H4 (cell line): Measurements from ENCODE around the gene MEX3A. TPM values are rescaled to one million over a fixed set of nuclear protein-coding genes. Genes with fewer than 3 reads are reported as not detected.
"Not testable (repeated sequence)": the region's sequence is repeated elsewhere in the genome, so short reads cannot be mapped to it uniquely, and the experiment has no call there.

Experiments used
- DNase-seq: peaks from one replicate; pipeline ENCODE4 v3.0.0-alpha.2; 2015; ENCODE audit warnings: low spot score
- total RNA-seq: library from RNA; depleted of rRNA; stranded (reverse); fragments of >200 nt; shearing (Covaris generic); gene quantifications from 2 replicates; pipeline ENCODE4 v1.2.3, GENCODE V29; 2014; rRNA removed

The MEX3A gene, protein sequence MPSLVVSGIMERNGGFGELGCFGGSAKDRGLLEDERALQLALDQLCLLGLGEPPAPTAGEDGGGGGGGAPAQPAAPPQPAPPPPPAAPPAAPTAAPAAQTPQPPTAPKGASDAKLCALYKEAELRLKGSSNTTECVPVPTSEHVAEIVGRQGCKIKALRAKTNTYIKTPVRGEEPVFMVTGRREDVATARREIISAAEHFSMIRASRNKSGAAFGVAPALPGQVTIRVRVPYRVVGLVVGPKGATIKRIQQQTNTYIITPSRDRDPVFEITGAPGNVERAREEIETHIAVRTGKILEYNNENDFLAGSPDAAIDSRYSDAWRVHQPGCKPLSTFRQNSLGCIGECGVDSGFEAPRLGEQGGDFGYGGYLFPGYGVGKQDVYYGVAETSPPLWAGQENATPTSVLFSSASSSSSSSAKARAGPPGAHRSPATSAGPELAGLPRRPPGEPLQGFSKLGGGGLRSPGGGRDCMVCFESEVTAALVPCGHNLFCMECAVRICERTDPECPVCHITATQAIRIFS
- total RNA-seq: 2.8 and 4.5 TPM in 2 replicates

DNA sequence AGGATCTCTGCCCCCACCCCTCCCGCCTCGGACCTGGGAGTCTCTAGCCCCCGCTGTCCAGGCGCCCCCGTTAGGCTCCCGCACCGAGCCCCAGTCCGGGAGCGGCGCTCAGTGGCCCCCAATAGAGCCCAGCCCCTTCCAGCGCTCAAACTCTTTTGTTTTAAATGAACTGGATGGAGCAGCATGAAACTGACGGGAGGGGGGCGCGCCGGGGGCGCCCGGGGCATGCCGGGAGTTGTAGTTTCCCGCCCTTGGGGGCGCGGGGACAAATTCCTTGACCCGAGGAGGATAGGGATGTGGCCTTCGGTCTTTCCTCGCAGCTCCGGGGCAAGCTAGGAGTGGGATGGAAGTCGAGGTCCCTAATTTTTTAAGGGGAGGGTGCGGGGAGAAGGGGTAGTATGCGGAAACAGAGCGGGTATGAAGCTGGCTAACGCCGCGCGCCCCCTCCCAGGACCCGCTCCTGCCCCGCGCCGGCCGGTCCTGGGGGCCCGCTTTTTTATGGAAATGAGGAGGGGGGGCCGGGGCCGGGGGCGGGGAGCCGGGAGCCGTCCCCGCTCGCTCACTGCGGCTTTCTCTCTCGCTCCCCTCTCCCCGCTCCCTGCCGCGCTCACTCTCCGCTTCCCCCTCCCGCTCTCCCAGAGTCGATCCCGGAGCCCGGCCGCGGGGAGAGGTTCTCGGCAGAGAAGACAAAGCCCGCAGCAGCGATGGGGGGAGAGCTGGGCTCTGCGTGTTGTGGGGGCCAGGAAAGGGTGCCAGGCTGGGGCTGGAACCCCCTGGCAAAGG, at the start of gene MEX3A:
Gene MEX3A, minus strand, starts transcription at position 157 of the 783 bp plus-strand sequence. CDS start 467 bp downstream, outside the sequence.
- DNase-seq: peak; percentile 42

DNA sequence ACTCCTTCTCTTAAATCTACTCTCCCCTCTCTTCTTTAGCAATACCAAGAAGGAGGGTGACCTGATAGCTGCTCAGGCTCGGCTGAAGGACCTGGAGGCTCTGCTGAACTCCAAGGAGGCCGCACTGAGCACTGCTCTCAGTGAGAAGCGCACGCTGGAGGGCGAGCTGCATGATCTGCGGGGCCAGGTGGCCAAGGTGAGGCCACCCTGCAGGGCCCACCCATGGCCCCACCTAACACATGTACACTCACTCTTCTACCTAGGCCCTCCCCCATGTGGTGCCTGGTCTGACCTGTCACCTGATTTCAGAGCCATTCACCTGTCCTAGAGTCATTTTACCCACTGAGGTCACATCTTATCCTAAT, 48.3 kb upstream of the MEX3A start:
- DNase-seq: no peak

DNA sequence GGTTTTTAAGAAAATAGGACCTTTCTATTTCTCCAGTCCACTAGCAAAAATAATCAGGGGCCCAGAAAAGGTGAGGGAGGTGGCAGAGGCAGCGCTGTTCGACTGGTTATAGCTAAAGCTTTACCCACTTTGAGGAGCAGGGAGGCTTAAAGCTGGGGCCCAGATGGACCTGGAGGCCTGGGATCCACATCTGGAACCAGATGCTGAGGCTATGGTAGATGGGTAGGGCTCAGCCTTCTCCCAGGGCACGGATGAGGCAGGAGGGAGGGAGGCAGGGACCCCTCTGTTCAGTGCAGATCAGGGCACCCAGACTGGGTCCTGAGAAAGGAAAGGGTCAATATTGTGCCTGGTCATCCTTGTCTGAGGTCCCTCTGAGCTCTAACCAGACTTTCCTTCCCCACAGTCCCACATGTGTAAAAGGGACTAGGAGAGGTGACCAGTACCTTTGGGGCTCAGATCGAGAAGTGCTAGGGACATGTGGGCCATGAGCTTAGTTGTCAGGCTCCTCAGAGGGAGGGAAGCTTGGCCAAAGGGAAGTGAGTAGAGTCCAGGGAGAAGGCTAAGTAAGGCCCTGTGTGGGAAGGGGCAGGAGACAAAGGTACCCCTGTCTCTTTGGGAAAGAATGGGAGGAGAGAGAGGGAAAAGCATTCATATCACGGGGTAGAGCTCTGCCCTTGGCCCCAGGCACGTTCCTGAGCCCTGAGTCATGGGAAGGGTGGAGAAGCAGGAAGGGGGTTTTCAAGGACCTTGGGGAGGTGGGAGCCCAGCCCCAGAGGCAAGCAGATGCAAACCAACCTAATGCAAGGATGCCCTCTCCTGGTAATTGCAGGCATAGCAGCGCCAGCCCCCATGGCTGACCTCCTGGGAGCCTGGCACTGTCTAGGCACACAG, 47.7 kb upstream of the MEX3A start:
- DNase-seq: peak; percentile 97

DNA sequence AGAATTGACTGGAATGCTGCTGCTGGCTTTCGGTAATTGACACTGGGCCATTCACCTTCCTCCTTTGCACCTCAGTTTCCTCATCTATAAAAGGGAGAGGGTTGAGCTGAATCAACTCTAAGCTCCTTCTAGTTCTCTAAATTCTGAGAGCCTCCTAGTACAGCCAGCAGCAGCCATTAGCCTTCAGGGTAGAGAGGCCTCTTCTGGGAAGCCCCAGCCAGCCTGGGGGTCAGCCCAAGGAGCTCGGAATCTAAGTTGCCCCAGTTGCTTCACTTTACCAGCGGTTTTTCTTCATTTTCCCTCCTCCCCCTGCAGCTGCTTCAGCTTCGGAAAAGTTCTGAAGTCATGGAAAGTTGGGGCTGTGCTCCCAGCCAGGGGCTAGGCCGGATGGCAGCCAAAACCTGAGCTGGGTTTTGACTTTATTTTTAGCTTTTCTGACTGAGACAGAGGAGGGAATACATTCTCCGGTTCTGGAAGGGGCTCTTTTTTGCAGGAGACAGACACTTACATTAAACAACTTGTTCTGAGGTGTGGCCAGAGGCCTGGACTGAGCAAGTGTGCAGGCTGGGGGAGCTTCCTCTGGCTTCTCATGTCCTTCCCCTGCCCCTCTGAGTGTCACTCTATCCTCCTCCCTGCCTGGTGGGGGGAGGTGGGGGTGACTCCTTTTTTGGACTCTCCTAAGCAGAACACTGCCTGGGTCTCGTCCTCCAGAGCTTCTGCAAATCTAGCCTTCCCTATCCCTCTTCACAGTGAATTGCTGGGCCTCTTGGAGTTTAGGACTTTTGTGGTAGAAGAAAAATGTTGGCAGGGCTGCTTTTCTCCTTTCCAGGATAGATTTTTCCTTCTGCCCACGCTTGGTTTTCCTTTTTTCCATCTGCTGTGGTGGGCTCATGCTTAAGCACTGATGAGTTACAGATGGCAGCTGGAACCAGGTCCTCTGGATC, 46.7 kb upstream of the MEX3A start:
- DNase-seq: peak; percentile 48

DNA sequence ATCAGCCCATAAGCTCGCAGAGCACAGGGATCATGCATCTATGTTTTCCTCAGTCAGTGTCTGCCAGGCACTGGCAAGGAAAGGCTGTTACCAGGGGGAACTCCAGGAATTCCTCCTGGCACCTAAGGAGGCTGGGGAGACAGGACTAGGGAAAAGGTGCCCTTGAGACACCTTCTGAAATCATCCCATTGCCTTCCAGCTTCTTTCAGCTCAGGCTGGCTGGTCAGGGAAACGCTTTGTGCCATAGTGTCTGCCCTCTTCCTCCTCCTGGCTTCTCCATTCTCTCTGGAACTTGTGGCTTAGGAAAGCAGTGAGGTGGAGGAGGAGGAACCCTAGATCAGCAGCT, 46.0 kb upstream of the MEX3A start:
- no peak for DNase-seq

DNA sequence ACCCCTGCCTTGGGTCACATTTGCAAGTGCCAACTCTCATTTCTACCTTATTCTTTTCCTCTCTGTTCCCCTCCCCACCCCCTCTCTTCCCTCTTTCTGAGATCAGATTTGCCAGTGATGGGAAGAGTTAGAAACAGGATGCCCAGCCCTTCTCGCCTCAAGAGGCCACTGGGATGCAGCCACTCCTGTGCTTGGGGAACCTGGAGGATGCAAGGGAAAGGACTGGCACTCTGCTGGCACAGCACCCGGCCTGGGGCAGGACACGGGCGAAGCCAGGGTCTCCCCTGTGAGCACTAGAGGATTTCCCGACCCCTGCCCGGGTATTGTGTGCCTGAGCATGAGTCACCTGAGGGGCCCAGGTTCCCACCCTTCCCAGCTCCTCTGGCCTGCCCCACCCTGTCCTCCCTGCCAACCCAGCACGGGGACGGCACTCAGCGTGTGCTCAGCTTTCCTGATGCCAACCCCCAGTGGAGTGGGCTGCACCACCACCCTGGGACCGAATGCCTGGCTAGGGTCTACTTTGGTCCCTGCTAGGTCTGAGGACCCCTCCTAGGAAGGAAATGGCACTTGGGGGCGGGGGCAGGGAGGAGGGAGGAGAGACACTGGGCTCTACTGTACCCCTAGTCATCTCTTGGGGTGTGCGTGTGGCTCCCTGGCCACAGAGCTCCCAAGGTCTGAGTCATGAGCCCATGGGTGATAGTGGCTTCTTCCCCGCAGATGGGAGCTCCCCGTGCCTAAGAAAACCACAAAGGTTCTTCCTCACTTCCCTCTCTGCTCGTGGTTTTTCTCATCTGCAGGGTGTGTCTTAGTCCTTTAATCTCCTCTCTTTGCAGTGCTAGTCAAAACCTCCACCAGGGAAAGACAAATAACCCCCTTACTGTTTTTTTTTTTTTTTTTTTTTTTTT, 44.6 kb upstream of the MEX3A start:
- peak; percentile 87 for DNase-seq

DNA sequence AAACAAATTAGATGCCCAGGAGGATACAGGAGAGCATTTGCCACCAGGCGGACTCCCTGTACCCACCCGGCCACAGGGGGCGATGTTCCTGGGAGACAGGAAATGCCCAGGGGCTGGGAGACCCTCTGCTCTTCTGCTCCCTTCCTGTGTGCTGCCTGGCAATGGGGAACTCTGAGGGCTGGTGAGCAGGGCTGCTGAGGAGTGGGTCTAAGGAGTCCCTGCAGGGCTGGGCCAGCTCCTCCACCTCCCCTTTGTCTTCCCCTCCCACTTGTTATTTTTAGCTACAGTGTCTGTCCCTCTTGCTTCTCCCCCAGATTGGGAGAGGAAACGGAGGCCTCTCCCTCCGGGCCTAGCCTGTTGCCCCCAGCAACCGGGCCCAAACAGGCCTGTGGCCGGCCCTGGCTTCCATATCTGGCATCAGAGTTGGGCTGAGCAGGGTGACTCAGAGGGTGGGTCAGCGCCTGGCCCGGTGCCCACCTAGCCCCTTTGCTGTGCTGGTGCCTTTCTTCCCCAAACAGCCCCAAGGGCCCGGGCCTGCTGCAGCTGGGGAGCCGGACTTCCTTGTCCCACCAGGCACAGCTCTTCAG, 43.9 kb upstream of the MEX3A start:
- DNase-seq: peak; percentile 93

DNA sequence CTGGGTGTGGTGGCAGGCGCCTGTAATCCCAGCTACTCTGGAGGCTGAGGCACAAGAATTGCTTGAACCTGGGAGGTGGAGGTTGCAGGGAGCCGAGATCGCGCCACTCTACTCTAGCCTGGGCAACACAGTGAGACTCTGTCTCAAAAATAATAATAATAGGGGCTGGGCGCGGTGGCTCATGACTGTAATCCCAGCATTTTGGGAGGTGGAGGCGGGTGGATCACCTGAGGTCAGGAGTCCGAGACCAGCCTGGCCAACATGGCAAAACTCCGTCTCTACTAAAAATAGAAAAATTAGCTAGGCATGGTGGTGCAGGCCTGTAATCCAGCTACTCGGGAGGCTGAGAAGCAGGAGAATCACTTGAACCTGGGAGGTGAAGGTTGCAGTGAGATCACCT, 43.3 kb upstream of the MEX3A start:
- not testable (repeated sequence) for DNase-seq

DNA sequence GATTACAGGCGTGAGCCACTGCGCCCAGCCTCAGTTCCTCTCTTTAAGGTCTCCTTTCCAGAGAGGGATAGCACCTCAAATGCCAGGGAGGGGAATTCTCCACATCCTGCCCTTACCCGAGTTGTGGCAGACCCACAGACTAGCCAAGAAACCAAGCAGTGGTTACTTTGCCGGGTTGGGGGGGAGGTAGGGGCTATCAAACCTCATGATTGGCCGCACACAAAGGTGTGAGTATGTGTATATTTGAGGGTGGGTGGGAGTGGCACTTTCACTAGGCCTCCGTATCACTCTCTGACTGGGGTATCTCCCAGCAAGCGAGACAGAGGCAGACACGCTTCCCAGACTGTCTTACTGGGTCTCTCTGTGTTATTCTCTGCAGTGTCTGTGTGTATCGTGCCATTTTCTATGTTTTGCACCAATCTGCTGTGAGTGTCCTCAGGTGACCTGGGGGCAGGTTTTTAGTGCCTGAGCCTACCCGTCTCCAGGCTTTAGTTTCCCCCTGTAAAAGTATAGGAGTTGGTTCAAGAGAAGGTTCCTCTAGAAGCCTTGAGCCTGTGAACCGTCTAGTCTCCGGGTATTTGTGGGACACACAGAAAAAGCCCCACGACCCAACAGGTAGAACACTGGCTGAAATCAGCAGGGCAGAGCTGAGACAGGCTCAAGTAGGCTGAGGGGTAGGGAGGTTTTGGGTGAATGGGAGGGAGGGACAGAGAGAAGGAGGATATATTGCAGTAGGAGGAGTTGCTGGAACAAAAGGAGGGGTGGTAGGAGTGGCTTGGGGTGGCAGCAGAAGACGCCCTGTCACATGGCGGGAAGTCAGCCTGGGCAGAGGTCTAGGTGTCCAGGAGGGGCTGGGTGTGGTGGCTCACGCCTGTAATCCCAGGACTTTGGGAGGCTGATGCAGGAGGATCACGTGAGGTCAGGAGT, 42.6 kb upstream of the MEX3A start:
- DNase-seq: peak; percentile 66

DNA sequence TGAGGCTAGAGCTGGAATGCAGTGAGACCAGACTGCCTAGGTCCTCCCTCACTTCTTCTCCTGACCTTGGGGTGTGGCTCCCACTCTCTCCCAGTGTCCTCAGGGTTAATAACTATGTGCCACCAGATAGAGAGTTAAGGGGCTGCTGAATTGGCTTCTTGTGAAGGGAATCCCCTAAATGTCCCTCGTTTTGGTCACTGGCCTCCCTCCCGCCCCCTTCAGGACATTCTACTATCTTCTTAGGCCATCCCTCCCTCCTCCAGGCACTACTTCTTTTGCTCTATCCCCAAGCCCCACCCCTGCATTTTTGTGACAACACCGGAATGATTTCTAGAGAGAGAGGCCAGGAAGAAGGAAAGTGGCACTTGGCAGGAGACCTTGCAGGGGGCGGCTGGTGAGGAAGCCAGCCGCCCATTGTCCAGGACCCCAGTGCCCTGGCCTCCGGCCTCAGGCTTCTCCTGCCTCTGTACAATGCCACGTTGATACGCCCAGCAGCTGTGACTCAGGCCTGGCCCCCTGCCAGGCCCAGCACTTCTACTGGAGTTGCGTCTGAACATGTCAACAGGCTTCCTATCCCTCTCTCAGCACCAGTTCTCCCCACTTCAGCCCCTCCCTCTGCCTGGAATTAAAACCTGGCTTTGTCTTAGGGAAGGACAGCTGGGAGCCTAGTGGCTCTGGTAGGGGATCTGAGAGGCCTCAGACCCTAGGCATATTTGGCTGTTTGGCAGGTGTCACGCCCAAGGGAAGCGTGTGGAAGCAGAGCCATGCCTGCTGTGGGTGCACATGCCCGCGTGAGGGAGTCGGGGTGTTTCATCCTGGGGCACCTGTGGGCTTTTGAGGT, 41.3 kb upstream of the MEX3A start:
- DNase-seq: peak; percentile 94

DNA sequence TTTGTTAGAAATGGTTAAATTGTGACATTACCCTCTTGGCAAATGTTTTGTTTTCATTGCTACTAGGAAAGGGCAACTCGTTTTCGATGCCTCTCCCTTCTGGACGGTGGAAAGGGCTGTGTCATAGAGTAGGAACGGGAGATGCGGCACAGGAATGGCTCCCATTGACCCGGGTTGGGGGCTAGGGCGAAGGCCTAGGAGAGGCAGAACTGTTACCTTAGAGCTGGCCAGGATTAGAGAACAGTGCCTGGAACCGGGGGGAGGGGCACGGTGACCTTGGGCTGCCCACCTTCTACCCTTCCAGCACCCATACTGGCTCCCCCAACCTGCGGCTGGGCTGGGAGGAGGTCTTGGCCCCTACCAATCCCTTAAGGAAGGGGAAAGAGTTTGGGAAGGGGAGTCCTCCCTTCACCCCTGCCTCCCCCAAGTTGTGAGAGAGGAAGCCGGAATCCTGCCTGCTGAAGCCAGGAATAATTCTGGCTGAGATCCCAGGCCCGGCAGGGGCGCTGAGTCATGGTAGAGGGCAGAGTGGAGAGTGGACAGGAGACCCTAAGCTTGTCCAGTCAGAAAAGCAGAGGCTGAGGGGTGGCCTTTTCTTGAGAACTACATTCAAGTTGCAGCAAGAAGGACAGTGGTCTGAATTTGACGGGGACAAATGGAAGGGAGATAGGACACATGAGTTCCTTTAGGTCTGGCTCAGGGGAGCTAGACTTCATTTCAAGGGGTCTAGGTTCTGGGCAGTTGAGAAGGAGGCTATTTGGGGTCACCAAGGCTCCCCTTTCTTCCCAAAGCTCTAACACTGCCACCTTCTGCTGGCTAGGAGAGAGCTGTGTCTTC, 40.5 kb upstream of the MEX3A start:
- peak; percentile 87 for DNase-seq

DNA sequence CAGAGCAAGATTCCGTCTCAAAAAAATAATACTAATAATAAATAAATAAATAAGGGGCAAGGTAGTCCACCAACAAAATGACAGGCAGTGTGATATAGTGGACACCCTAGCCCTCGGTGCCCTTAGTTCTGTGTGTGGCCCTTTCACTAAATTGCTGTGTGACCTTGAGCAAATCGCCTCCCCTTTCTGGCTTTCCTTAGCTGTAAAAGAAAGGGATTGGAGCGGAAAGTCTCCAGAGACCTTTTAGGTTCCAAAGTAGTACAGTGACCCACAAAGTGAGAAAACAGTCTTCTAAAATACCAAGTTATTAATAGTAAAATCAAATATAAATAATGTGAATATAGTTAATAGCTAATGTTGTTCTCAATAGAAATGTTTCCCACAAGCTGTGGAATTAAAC, 39.8 kb upstream of the MEX3A start:
- DNase-seq: no peak

DNA sequence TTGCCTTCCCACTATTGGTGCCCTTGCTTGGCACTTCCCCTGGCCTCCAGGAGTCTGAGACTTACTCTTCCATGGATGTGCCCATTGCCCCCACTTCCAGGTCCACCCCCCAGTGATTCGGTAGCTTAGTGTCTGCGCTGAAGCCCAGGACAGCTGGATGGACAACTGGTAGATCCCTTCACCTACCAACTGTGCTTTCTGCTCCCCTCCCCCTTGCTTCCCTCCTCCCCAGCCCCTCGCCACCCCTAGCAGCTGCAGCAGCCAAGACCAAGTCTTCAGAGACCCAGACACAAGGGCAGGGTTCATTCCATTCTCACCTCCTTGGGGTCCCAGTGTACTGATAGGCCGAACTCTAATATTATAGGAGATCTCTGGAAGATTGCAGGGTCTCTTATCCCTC, 39.2 kb upstream of the MEX3A start:
- no peak for DNase-seq

DNA sequence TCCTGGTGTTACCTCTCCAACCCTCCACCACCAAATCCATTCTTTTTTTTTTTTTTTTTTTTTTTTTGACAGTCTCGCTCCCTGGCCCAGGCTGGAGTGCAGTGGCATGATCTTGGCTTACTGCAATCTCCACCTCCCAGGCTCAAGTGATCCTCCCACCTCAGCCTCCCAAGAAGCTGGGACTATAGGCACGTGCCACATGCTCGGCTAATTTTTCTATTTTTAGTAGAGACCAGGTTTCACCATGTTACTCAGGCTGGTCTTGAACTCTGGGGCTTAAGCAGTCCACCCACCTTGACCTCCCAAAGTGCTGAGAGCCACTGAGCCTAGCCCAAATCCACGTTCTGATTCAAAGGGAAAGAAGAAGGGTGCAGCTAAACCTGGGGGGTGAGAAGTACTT, 38.7 kb upstream of the MEX3A start:
- DNase-seq: not testable (repeated sequence)

DNA sequence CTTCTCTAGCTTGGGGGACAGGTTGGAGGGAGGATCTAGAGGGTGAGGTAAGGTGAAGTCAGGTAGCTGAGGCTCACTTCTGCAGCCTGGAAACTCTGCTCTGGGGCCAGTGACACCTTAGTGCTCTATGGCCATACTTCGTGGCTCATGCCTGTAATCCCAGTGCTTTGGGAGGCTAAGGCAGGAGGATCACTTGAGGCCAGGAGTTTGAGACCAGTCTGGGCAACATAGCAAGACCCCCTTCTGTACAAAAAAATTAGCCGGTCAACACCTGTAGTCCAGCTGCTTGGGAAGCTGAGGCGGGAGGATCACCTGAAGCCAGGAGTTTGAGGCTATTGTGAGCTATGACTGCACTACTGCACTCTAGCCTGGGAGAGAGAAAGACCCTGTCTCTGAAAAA, 38.1 kb upstream of the MEX3A start:
- DNase-seq: no peak

DNA sequence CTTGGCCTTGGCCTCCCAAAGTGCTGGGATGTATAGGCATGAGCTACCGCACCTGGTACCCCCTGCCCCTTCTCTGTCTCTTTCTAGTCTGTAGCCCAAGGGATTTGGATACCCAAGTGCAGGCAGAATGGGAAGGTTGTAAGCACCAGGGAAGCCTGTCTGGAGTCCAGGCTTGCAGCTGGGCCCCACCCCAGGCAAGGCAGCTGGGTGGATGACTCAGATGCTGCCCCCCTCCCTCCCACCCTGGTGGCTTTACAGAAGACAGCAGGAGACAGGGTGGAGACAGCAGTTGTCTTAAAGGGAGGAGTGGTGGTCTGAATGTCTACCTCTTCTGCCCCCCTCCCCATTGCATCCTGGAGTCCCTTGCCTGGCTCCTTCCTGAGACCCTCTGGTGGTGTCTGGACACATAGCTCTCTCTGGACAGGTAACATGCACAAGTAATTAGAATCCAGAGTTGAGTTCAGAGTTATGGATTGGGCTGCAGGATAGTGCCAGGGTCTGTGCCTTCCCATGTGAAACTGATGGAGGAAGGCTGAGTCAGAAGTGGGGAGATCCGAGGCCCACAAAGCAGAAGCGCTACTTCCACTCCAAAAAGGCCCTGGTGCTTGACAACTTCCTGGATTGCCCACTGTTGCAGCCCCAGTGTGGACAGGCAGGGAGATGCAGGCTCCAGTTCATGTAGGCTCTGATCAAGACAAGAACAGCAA, 37.4 kb upstream of the MEX3A start:
- peak; percentile 55 for DNase-seq
